Natural killer cell (primary cell): ENCODE measurements around the gene IGFBP2. TPM values are rescaled to one million over a fixed set of nuclear protein-coding genes. Genes with fewer than 3 reads are reported as not detected.

Experiments
- ATAC-seq, 3 donors: fragments of 150-1000 bp in 2 of 3; fragments of 200-7000 bp in 1 of 3; cut with Tn5 transposase; 1 replicate in 1 of 3; 2 replicates in 2 of 3; pipeline ENCODE4 v1.10.0; 2021; ENCODE audit warnings: mild to moderate bottlenecking in 2 of 3, moderate library complexity in 2 of 3
- DNase-seq, 2 donors: peaks; one replicate each; pipeline versions ENCODE4 v3.0.0 to v3.0.0-alpha.2; 2013 to 2021; ENCODE audit warnings: mixed read lengths in 1 of 2
- H3K27ac ChIP-seq: one replicate; pipeline ENCODE4 v1.5.1; 2013; ENCODE audit warnings: mild to moderate bottlenecking, low read length
- H3K27me3 ChIP-seq: one replicate; pipeline ENCODE4 v1.6.1; 2013; ENCODE audit warnings: low read length; ENCODE audit not compliant: control insufficient read depth, insufficient read depth
- H3K36me3 ChIP-seq: one replicate; pipeline ENCODE4 v1.6.1; 2013; ENCODE audit warnings: low read length; ENCODE audit not compliant: control insufficient read depth, insufficient read depth
- H3K4me1 ChIP-seq: one replicate; pipeline ENCODE4 v1.6.1; 2013; ENCODE audit warnings: low read length; ENCODE audit not compliant: control insufficient read depth, insufficient read depth
- H3K4me3 ChIP-seq: one replicate; pipeline ENCODE4 v1.5.1; 2013; ENCODE audit warnings: low read length
- H3K9me3 ChIP-seq: one replicate; pipeline ENCODE4 v1.6.1; 2013; ENCODE audit warnings: low read length; ENCODE audit not compliant: control insufficient read depth, insufficient read depth
- H3K27ac Mint-ChIP-seq, 2 donors: one replicate each; pipeline ENCODE4 v1.8.0; 2022; ENCODE audit warnings: mild to moderate bottlenecking in 2 of 2, mixed read lengths in 2 of 2, moderate library complexity in 1 of 2
- H3K27me3 Mint-ChIP-seq, 2 donors: one replicate each; pipeline ENCODE4 v1.8.0; 2022; ENCODE audit warnings: low read depth in 2 of 2, mixed read lengths in 2 of 2
- H3K36me3 Mint-ChIP-seq: one replicate; pipeline ENCODE4 v1.8.0; 2022; ENCODE audit warnings: mixed read lengths
- H3K4me1 Mint-ChIP-seq, 2 donors: one replicate each; pipeline ENCODE4 v1.8.0; 2022; ENCODE audit warnings: mixed read lengths in 2 of 2
- H3K4me3 Mint-ChIP-seq: one replicate; pipeline ENCODE4 v1.8.0; 2022; ENCODE audit warnings: mild to moderate bottlenecking, moderate library complexity, mixed read lengths
- H3K9me3 Mint-ChIP-seq, 2 donors: one replicate each; pipeline ENCODE4 v1.8.0; 2022; ENCODE audit warnings: mixed read lengths in 2 of 2
- WGBS: methylation state at CpG from one replicate; pipeline ENCODE4 v1.1.7; 2013; ENCODE audit warnings: missing lambda C conversion rate; ENCODE audit not compliant: insufficient coverage; 5-methylcytosine and 5-hydroxymethylcytosine counted together
- intact Hi-C: fragments of 100-400 bp; cut with micrococcal nuclease; formaldehyde crosslinking; loops from one replicate; pipeline ENCODE4 v1.14.2; 2022
- total RNA-seq, 4 donors: library from RNA; stranded (reverse); fragments of 120-200 nt in 1 of 4; gene quantifications; one replicate each; pipeline versions ENCODE4 v1.2.3 to v1.2.4, GENCODE V29; 2013 to 2022
- TF ChIP-seq, protein P1 (sequence below): fragments of 200-600 bp; IDR thresholded peaks from one replicate; pipeline ENCODE4 v1.8.0; 2022; ENCODE audit warnings: antibody characterized with exemption

IGFBP2 gene
- total RNA-seq, 3 donors from 2014 or later (not counting 1 experiment from before 2014, with no cell fraction given) = 0.21 TPM; not detected in 2

DNA sequence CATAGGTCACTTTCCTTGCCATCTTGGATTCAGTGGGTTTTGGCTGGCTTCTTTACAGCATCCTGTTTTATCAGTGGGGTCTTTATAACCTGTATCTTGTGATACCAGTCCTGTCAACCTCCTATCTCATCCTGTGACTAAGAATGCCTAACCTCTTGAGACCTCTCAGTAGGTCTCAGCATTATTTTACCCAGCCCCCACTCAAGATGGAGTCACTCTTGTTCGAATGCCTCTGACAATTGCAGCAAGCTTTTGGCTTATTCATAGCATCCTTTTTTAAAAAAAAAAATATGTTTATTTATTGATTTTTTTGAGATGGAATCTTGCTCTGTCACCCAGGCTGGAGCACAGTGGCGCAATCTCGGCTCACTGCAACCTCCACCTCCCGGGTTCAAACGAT, 24.7 kb upstream of the IGFBP2 start:
- no peak overlapping the region for H3K27ac ChIP-seq
- H3K27ac Mint-ChIP-seq = no peak overlapping the region
- no peaks in the 10 kb centered on the region for H3K9me3 ChIP-seq
- no peak overlapping the region for H3K4me3 ChIP-seq
- no peaks in the 10 kb centered on the region for H3K9me3 Mint-ChIP-seq
- peaks cover 11 to 18% of the 10 kb centered on the region in 2 donors for H3K4me1 Mint-ChIP-seq
- WGBS = 100% methylated on average over 5 of the region's 5 CpGs
- no peaks in the 10 kb centered on the region for H3K27me3 ChIP-seq
- peaks cover 25 to 42% of the 10 kb centered on the region in 2 donors for H3K27me3 Mint-ChIP-seq
- intact Hi-C loops = no loop called here
- DNase-seq = no peak
- no peak for ATAC-seq
- TF ChIP-seq, protein P1, sequence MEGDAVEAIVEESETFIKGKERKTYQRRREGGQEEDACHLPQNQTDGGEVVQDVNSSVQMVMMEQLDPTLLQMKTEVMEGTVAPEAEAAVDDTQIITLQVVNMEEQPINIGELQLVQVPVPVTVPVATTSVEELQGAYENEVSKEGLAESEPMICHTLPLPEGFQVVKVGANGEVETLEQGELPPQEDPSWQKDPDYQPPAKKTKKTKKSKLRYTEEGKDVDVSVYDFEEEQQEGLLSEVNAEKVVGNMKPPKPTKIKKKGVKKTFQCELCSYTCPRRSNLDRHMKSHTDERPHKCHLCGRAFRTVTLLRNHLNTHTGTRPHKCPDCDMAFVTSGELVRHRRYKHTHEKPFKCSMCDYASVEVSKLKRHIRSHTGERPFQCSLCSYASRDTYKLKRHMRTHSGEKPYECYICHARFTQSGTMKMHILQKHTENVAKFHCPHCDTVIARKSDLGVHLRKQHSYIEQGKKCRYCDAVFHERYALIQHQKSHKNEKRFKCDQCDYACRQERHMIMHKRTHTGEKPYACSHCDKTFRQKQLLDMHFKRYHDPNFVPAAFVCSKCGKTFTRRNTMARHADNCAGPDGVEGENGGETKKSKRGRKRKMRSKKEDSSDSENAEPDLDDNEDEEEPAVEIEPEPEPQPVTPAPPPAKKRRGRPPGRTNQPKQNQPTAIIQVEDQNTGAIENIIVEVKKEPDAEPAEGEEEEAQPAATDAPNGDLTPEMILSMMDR = no peak
- no peaks in the 10 kb centered on the region for H3K36me3 ChIP-seq
- H3K36me3 Mint-ChIP-seq = no peaks in the 10 kb centered on the region
- no peak overlapping the region for H3K4me3 Mint-ChIP-seq
- H3K4me1 ChIP-seq = peaks cover 12% of the 10 kb centered on the region

GRCh38 chr2:216615298-216616082, 17.7 kb upstream of the IGFBP2 start:
- H3K4me1 ChIP-seq = peaks cover 9% of the 10 kb centered on the region
- H3K4me3 ChIP-seq = no peak overlapping the region
- no peak for ATAC-seq
- intact Hi-C loops = no loop called here
- no peak overlapping the region for H3K27ac ChIP-seq
- Mint-ChIP-seq H3K4me1 (peaks cover 0 to 7% of the 10 kb centered on the region in 2 donors), H3K36me3 (no peaks in the 10 kb centered on the region), H3K9me3 (no peaks in the 10 kb centered on the region), H3K27ac (no peak overlapping the region), H3K27me3 (peaks cover 10 to 14% of the 10 kb centered on the region in 2 donors), H3K4me3 (no peak overlapping the region)
- TF ChIP-seq, protein P1 = no peak
- no peaks in the 10 kb centered on the region for H3K9me3 ChIP-seq
- no peaks in the 10 kb centered on the region for H3K36me3 ChIP-seq
- H3K27me3 ChIP-seq = no peaks in the 10 kb centered on the region
- no peak for DNase-seq
- WGBS = 78% methylated on average over 7 of the region's 7 CpGs

DNA sequence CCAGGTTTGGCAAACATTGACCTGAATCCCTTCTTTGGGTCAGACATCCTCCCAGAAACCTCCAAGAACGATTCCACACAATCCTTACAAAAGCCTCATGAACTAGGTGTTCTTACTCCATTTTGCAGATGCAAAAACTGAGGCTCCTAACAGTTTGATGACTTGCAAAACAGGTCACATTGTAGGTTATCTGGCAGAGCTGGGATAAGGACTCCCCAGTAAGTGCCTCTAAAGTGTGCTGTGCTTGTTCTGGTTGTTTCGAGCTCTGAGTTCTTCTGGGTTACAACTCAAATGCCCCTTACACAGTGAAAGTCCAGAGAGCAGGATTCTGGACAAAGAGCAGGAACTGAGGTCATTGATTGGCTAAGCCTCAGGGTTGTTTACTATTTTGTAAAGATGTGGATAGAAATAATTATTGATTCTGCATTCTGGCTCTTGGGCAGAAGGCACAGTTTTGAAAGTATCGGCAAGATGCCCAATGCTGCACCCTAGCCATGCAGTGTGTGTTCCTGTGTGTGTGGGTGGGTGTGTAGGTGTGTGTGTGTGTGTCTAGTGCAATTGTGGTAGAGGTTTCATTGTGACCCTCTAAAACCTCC, 17.0 kb upstream of the IGFBP2 start:
- H3K9me3 Mint-ChIP-seq = no peaks in the 10 kb centered on the region
- H3K27me3 Mint-ChIP-seq = peaks cover 8 to 14% of the 10 kb centered on the region in 2 donors
- no peak overlapping the region for H3K4me3 ChIP-seq
- intact Hi-C loops = no loop called here
- H3K27ac Mint-ChIP-seq = no peak overlapping the region
- H3K36me3 ChIP-seq = no peaks in the 10 kb centered on the region
- no peak overlapping the region for H3K27ac ChIP-seq
- peaks cover 9% of the 10 kb centered on the region for H3K4me1 ChIP-seq
- 82% methylated on average over 3 of the region's 3 CpGs for WGBS
- DNase-seq (no peak), ATAC-seq (no peak)
- TF ChIP-seq, protein P1 = no peak
- H3K4me3 Mint-ChIP-seq = no peak overlapping the region
- H3K36me3 Mint-ChIP-seq = no peaks in the 10 kb centered on the region
- peaks cover 0 to 7% of the 10 kb centered on the region in 2 donors for H3K4me1 Mint-ChIP-seq
- H3K27me3 ChIP-seq = no peaks in the 10 kb centered on the region
- H3K9me3 ChIP-seq = no peaks in the 10 kb centered on the region
